SH-SY5Y (cell line): ENCODE data around the gene KAT2B.

ENCODE experiments used
- GATA2 ChIP-seq: IDR thresholded peaks from 2 replicates; pipeline ENCODE4 v1.6.1; 2011; ENCODE audit warnings: mild to moderate bottlenecking, low read depth, low read length
- GATA3 ChIP-seq: IDR thresholded peaks from 2 replicates; pipeline ENCODE4 v1.6.1; 2011; ENCODE audit warnings: low read depth, mild to moderate bottlenecking, low read length, moderate library complexity

GRCh38 chr3:20071175-20071574 is 30.9 kb downstream of the KAT2B start:
- TF ChIP-seq GATA2: no peak
- TF ChIP-seq GATA3: no peak
